Measurements from ENCODE around the gene CHRDL2.

- no peak for TF ChIP-seq CTCF (IDR thresholded peaks at IDR 0.05)
- no peak for TF ChIP-seq POLR2A (IDR thresholded peaks at IDR 0.05)
These were observed 49.3 kb downstream of the CHRDL2 start for GRCh38 chr11:74681686-74682651.

All from testis (tissue), 2 donors.